Panc1 (cell line): Measurements from ENCODE around the gene SUMO1.

Experiments used
- POLR2AphosphoS5 ChIP-seq: IDR thresholded peaks from 2 replicates; pipeline ENCODE4 v1.6.1; 2012; ENCODE audit warnings: mild to moderate bottlenecking, low read depth, low read length, moderate library complexity
- SIN3A ChIP-seq: IDR thresholded peaks from 2 replicates; pipeline ENCODE4 v1.6.1; 2012; ENCODE audit warnings: low read depth, mild to moderate bottlenecking, low read length, moderate library complexity, borderline replicate concordance; ENCODE audit not compliant: insufficient read depth
- TF ChIP-seq, protein P1 (sequence below): fragments of 450-650 bp; IDR thresholded peaks from 2 replicates; pipeline ENCODE4 v1.5.1; 2017; ENCODE audit warnings: mild to moderate bottlenecking
- TF ChIP-seq, protein P2 (sequence below), 2 experiments: IDR thresholded peaks; 2 replicates each; pipeline ENCODE4 v1.6.1; 2011 to 2012; ENCODE audit warnings: low read depth in 2 of 2, control low read depth in 1 of 2, low read length in 1 of 2, mild to moderate bottlenecking in 1 of 2, moderate library complexity in 1 of 2; ENCODE audit not compliant: insufficient read depth in 1 of 2

DNA sequence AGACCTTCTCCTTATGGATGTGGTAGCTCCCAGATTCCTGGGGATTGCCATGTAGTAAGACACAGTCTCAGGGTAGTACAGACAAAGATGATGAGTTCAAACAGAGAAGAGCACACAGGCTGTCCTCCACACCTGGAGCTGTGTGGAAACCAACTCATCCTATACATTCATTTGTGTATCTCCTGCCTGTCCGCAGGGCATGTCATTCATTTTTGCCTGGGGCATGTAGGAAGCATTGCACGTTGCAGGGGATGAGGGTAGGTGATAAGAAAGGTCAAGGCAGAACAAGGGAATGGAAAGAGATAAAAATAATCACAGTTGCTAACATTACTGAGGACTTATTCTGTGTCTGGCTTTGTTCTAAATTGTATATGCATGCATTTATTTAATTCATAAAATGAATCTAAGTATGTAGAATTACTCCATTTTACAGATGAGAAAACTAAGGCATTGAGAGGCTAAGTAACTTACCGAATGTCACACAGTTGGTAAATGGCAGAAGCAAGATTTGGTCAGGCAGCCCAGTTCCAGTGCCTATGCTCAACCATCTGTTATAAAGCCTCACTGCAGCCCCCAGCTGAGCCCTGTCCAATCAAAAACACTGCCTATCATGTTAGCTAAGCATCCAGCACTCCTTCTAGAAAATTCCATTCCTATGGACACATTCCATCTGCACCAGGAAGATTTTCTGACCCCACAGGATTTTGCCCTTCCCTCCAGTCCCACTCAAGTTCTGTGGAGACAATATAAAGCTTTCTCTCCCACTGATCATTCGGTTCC is 81.0 kb downstream of the SUMO1 start:
- TF ChIP-seq SIN3A, result no peak
- TF ChIP-seq, protein P1, sequence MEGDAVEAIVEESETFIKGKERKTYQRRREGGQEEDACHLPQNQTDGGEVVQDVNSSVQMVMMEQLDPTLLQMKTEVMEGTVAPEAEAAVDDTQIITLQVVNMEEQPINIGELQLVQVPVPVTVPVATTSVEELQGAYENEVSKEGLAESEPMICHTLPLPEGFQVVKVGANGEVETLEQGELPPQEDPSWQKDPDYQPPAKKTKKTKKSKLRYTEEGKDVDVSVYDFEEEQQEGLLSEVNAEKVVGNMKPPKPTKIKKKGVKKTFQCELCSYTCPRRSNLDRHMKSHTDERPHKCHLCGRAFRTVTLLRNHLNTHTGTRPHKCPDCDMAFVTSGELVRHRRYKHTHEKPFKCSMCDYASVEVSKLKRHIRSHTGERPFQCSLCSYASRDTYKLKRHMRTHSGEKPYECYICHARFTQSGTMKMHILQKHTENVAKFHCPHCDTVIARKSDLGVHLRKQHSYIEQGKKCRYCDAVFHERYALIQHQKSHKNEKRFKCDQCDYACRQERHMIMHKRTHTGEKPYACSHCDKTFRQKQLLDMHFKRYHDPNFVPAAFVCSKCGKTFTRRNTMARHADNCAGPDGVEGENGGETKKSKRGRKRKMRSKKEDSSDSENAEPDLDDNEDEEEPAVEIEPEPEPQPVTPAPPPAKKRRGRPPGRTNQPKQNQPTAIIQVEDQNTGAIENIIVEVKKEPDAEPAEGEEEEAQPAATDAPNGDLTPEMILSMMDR, result no peak
- TF ChIP-seq, protein P2, sequence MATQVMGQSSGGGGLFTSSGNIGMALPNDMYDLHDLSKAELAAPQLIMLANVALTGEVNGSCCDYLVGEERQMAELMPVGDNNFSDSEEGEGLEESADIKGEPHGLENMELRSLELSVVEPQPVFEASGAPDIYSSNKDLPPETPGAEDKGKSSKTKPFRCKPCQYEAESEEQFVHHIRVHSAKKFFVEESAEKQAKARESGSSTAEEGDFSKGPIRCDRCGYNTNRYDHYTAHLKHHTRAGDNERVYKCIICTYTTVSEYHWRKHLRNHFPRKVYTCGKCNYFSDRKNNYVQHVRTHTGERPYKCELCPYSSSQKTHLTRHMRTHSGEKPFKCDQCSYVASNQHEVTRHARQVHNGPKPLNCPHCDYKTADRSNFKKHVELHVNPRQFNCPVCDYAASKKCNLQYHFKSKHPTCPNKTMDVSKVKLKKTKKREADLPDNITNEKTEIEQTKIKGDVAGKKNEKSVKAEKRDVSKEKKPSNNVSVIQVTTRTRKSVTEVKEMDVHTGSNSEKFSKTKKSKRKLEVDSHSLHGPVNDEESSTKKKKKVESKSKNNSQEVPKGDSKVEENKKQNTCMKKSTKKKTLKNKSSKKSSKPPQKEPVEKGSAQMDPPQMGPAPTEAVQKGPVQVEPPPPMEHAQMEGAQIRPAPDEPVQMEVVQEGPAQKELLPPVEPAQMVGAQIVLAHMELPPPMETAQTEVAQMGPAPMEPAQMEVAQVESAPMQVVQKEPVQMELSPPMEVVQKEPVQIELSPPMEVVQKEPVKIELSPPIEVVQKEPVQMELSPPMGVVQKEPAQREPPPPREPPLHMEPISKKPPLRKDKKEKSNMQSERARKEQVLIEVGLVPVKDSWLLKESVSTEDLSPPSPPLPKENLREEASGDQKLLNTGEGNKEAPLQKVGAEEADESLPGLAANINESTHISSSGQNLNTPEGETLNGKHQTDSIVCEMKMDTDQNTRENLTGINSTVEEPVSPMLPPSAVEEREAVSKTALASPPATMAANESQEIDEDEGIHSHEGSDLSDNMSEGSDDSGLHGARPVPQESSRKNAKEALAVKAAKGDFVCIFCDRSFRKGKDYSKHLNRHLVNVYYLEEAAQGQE (IDR thresholded peaks at IDR 0.05; ENCODE audit: insufficient read depth in 1 of 2, low read depth in 2 of 2, low read length in 1 of 2), result no peak
- no peak for TF ChIP-seq POLR2AphosphoS5
